HepG2 (cell line): ENCODE measurements around the gene FSD2. TPM values are rescaled to one million over a fixed set of nuclear protein-coding genes. Genes with fewer than 3 reads are reported as not detected.

Source experiments
- ARNT2 ChIP-seq: sonication (generic); formaldehyde crosslinking; IDR thresholded peaks from 2 replicates; pipeline ENCODE4 v1.8.0; 2022; ENCODE audit warnings: mild to moderate bottlenecking, low read depth, missing genetic modification reagents, moderate library complexity
- DNMT3B ChIP-seq: conservative IDR thresholded peaks from 2 replicates; pipeline ENCODE4 v1.6.1; 2016; ENCODE audit warnings: missing biosample characterization, control low read depth
- E2F5 ChIP-seq: sonication (generic); formaldehyde crosslinking; conservative IDR thresholded peaks from 2 replicates; pipeline ENCODE4 v1.4.0; 2020; ENCODE audit warnings: missing genetic modification reagents
- FOXJ3 ChIP-seq: sonication (generic); formaldehyde crosslinking; IDR thresholded peaks from 2 replicates; pipeline ENCODE4 v1.4.0; 2020; ENCODE audit warnings: missing genetic modification reagents, mild to moderate bottlenecking, borderline replicate concordance
- FOXO4 ChIP-seq: sonication (generic); formaldehyde crosslinking; conservative IDR thresholded peaks from 2 replicates; pipeline ENCODE4 v1.8.1; 2023; ENCODE audit warnings: missing genetic modification reagents
- GATAD1 ChIP-seq: IDR thresholded peaks from 2 replicates; pipeline ENCODE4 v1.6.1; 2016; ENCODE audit warnings: missing genetic modification reagents, missing compliant biosample characterization
- PAWR ChIP-seq: sonication (generic); formaldehyde crosslinking; IDR thresholded peaks from 2 replicates; pipeline ENCODE4 v1.4.0; 2020; ENCODE audit warnings: missing genetic modification reagents, mild to moderate bottlenecking, borderline replicate concordance
- RXRA ChIP-seq: sonication (generic); formaldehyde crosslinking; IDR thresholded peaks from 2 replicates; pipeline ENCODE4 v1.5.1; 2020; ENCODE audit warnings: missing genetic modification reagents
- SRSF4 ChIP-seq: fragments of 200-400 bp; formaldehyde crosslinking; IDR thresholded peaks from one replicate; pipeline ENCODE4 v1.6.1; 2018; ENCODE audit warnings: mild to moderate bottlenecking, low read depth, low read length, moderate library complexity; ENCODE audit not compliant: poor library complexity, severe bottlenecking
- ZBTB43 ChIP-seq: sonication (generic); formaldehyde crosslinking; conservative IDR thresholded peaks from 2 replicates; pipeline ENCODE4 v1.4.0; 2020; ENCODE audit warnings: missing genetic modification reagents
- ZKSCAN5 ChIP-seq: sonication (generic); formaldehyde crosslinking; IDR thresholded peaks from 2 replicates; pipeline ENCODE4 v1.5.1; 2020; ENCODE audit warnings: mild to moderate bottlenecking, missing genetic modification reagents
- ZNF207 ChIP-seq: fragments of 450-650 bp; IDR thresholded peaks from 2 replicates; pipeline ENCODE4 v1.6.1; 2016; ENCODE audit warnings: antibody characterized with exemption, borderline replicate concordance
- ZNF646 ChIP-seq: sonication (generic); formaldehyde crosslinking; IDR thresholded peaks from 2 replicates; pipeline ENCODE4 v1.9.0; 2021; ENCODE audit warnings: mild to moderate bottlenecking, missing genetic modification reagents
- ZNF672 ChIP-seq: sonication (generic); formaldehyde crosslinking; IDR thresholded peaks from 2 replicates; pipeline ENCODE4 v1.8.1; 2022; ENCODE audit warnings: missing genetic modification reagents
- ZNF782 ChIP-seq: sonication (generic); formaldehyde crosslinking; IDR thresholded peaks from 2 replicates; pipeline ENCODE4 v1.4.0; 2020; ENCODE audit warnings: missing genetic modification reagents, mild to moderate bottlenecking, borderline replicate concordance
- polyA plus RNA-seq, 8 experiments: library from polyadenylated mRNA; depleted of rRNA in 3 of 8; stranded (reverse) in 7 of 8; unstranded in 1 of 8; fragments of >200 nt; fragmentation: Illumina TruSeq in 4 of 8; extraction: Trizol in 4 of 8; gene quantifications; 2 replicates each; pipeline versions ENCODE4 v1.2.1 to v1.2.3, GENCODE V29; 2011 to 2016; ENCODE audit warnings: low read depth in 4 of 8, missing spikeins in 1 of 8, mixed read lengths in 1 of 8; ENCODE audit not compliant: insufficient read depth in 1 of 8
- total RNA-seq, 5 experiments: library from RNA; depleted of rRNA; stranded (reverse); fragments of >200 nt; fragmentation: Illumina TruSeq; extraction: Trizol; gene quantifications; 2 replicates each; pipeline ENCODE4 v1.2.3, GENCODE V29; 2016; ENCODE audit warnings: low read depth in 1 of 5
- TF ChIP-seq, protein P1 (sequence below): IDR thresholded peaks from 2 replicates; pipeline ENCODE4 v1.6.1; 2016; ENCODE audit warnings: missing compliant biosample characterization, missing genetic modification reagents, borderline replicate concordance

The FSD2 gene
- total and polyA plus RNA-seq, 2 of the 13 experiments (the other 11 are each of a cell fraction or from before 2014, with no cell fraction given) = not detected

- TF ChIP-seq ZNF646 (CRISPR knock-in tag) (no peak), ZNF782 (CRISPR knock-in tag) (peak; percentile 50; the same call in 1 of the 2 replicates), FOXO4 (CRISPR knock-in tag) (no peak), SRSF4 (no peak), ZNF672 (CRISPR knock-in tag) (no peak), ZKSCAN5 (CRISPR knock-in tag) (no peak), RXRA (CRISPR knock-in tag) (no peak), PAWR (CRISPR knock-in tag) (no peak; the same call in 1 of the 2 replicates), ARNT2 (no peak), ZBTB43 (0 out of 2 replicates have a peak, but pooled peaks have one; percentile 36), E2F5 (CRISPR knock-in tag) (no peak), GATAD1 (CRISPR knock-in tag) (peak; percentile 94), ZNF207 (no peak), FOXJ3 (CRISPR knock-in tag) (no peak; the same call in 1 of the 2 replicates), DNMT3B (CRISPR knock-in tag) (no peak; the same call in 1 of the 2 replicates)
- TF ChIP-seq, protein P1, sequence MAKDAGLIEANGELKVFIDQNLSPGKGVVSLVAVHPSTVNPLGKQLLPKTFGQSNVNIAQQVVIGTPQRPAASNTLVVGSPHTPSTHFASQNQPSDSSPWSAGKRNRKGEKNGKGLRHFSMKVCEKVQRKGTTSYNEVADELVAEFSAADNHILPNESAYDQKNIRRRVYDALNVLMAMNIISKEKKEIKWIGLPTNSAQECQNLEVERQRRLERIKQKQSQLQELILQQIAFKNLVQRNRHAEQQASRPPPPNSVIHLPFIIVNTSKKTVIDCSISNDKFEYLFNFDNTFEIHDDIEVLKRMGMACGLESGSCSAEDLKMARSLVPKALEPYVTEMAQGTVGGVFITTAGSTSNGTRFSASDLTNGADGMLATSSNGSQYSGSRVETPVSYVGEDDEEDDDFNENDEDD = peak; percentile 70; the same call in 1 of the 2 replicates
Observed at GRCh38 chr15:82749951-82750830, 55.7 kb downstream of the FSD2 start (continued).
